T47D (cell line): ENCODE data around the gene MLIP.
"Not testable (repeated sequence)": the region's sequence is repeated elsewhere in the genome, so short reads cannot be mapped to it uniquely, and the experiment has no call there.

ENCODE experiments used
- DNase-seq, 2 experiments: peaks; one replicate each; pipeline versions ENCODE4 v3.0.0 to v3.0.0-alpha.2; 2011 to 2012; ENCODE audit warnings: low read depth in 1 of 2, low spot score in 1 of 2
- JUND ChIP-seq: IDR thresholded peaks from 2 replicates; pipeline ENCODE4 v1.6.1; 2012; ENCODE audit warnings: low read depth
- in situ Hi-C: cut with HindIII; loops from 2 replicates; pipeline ENCODE4 v1.10.0; 2016; ENCODE audit warnings: low sequenced_read_pairs, low pct_unique_long_range_greater_than_20kb

The MLIP gene

DNA sequence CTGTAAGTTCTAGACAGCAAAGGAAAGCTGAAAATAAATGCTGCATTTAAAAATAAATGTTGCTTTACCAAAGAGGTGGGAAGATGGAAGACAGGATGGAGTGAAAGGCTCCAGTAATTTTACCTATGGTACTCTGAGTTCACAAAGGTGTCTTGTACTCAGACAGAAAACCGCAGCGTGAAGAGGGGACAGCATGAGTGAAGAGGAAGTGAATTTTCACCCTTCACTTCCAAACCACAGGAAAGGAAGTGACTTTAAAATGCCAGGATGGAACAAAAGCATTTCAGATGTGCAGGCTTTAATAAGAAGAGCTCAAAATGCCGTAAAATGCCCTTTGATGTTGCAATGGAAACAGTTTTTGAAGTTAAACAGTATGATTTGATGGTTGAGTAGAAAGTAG, 105.8 kb downstream of the MLIP start:
- TF ChIP-seq JUND = no peak
- no peak for DNase-seq
- in situ Hi-C loops = no loop called here

DNA sequence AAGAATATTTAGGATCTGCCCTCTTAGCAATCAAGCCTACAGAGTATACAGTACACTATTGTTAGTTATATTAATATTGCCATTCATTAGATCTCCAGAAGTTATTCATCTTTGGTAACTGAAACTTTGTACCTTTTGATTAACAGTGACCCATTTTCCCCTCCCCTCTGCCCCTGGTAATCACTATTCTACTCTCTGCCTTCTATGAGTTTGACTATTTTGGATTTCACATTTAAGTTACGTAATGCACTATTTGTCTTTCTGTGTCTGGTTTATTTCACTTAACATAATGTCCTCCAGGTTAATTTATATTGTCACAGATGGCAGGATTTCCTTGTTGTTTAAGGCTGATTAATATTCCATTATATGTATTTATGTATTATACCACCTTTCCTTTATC, 111.0 kb downstream of the MLIP start:
- no peak for TF ChIP-seq JUND
- in situ Hi-C loops = no loop called here
- no peak for DNase-seq

DNA sequence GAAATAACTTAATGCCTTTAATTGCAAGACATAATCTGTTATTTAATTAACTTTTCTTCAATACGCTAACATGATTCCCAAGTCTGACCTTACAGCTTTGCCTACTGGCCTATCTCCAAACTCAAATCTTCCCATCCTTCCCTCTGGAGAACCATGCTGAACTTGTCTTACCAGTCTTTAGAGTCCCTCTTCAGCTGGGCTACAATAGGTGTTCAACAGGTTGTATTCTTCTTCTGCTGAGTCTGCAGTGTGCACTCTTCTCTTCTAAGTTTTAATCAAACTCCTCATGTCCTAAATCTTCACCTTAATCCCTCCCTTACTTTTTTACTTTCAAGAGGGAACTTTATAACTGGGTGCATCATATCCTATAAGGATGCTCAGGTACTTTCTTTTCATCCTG, 121.5 kb downstream of the MLIP start:
- DNase-seq = peak in 1 of 2 experiments; percentile 54
- in situ Hi-C loops = no loop called here

DNA sequence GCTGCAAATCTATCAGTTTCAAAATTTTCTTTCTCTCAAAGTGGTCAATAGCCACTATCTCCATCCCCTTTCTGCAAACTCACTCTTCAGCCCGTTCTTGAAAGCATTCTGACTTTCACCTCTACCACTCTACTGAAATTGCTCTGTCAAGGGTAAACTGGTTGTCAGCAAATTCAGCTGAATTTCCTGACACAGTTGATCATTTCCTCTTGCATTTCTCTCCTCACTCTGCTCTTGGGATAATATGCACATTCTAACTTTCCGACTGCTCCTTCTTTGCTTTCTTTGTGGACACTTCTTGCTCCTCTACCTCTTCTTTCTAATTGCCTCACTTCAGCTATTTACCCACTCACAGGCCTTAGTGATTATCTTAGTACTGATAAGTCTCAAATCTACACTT, 123.3 kb downstream of the MLIP start:
- in situ Hi-C loops = no loop called here
- no peak for DNase-seq
- TF ChIP-seq JUND = no peak

More for the DNA sequence above, 121.5 kb downstream of the MLIP start:
- TF ChIP-seq JUND = no peak

DNA sequence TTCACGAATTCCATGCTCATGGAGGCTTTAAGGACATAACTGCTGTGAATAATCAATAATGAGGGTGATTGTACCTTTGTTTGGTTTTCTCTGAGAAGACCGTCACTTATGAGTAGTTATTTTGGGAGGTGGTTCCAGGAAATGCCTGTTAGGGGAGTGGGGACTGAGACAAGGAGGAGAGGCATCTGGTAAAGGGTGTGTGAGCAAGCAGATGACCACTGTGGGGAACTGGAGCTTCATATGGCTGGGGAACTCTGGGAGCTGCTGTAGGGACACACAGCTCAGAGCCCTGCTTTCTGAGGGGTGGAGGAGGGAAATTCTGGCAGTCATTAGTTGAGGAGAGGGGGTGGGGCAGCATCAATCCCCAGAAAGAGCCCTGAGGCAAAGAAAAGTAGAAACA, 125.7 kb downstream of the MLIP start:
- TF ChIP-seq JUND = no peak
- in situ Hi-C loops = no loop called here
- DNase-seq = no peak

DNA sequence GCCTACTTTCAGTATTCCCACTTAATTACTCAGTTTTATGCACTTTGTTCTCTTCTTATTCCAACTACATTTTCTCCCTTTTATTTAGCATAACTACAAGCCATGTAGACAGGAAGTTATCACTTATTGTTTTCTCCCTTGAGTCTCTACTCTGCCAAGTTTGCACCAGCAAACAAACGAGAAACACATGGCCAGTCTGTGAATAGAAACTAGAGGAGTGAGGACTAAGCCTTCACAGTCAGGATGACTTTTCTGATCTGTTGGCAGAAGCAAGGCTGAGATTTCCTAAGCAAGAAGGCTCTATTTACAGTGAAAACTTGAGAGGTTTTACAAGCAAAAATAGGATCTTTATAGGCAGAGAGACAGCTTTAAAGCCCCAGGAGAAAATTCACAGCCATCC, 127.2 kb downstream of the MLIP start:
- in situ Hi-C loops = no loop called here

DNA sequence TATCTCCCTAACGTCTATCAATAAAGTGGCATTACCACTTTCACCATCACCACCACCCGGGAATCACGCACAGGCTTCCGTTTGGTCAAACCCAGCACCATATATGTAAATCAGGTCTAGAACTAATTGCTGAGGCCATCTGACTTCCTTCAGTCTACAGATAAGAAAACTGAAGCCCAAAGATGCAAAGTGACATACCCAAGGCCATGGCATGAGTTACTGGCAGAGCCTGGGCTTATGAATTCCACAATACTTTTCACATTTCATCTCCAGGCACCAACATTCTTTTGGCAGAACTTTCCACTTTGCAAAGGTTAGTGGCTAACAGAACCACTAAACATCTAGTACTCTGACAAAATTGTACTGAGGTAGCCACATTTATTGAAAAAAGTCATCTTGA, 132.5 kb downstream of the MLIP start:
- no peak for TF ChIP-seq JUND
- in situ Hi-C loops = no loop called here
- DNase-seq = no peak

More for the DNA sequence above, 127.2 kb downstream of the MLIP start:
- no peak for DNase-seq
- no peak for TF ChIP-seq JUND

DNA sequence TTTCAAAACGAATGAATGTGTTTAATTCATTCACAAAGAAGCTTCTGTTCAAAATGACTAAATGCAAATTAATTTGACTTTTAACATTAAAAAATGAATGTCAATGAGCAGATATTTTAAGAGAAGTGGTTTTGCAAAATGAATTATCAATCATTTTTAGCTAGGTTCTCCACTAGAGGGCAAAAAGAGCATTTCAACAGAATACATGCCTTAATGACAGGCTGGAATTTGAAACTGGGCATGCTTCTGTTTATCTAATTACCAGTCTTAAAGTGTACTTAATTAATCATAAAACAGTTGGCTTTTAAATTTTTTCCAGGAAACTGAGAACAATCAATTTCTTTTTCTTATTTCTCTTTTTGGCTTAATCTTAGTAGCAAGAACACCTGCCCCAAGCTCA, 133.2 kb downstream of the MLIP start:
- DNase-seq = peak; percentile 21 to 45

DNA sequence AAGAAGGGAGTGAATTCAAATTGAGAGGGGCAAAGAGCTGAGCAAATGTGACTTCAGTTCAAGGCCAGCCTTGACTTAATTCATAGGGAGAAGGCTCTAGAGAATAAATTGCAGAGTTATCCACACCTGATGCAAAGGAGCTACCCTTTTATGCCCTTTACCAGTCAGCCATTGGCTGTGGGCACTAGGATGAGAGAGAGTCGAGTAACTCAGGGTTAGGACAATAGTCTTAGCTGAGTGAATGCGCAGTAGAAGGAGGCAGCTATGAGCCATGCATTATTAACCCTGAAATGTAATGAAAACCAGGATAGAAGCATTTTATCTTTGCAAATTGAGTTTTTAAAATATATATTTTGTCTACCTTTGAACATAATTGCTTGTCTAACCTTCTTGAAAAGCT, 134.0 kb downstream of the MLIP start:
- in situ Hi-C loops = no loop called here
- TF ChIP-seq JUND = no peak
- no peak for DNase-seq

More for the DNA sequence above, 133.2 kb downstream of the MLIP start:
- no peak for TF ChIP-seq JUND
- in situ Hi-C loops = no loop called here

DNA sequence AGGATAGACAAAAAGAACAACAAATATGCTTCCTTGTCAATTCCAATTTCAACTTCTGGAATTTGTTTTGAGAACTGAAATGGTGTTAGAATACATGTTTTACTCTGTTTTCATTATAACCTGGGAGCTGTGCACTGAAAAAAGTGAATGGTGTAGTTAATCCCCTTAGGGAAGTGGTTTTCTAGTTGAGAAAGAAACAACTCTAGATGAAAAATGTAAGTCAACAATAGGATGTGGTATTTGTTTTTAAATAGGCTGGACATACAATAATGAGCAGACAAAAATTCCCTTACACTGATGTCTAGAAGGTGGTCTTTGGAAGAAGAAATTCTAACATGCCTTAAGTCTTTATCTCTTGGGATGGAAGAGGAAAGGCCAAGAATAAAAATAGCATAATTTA, 137.1 kb downstream of the MLIP start:
- no peak for DNase-seq
- in situ Hi-C loops = no loop called here
- no peak for TF ChIP-seq JUND

DNA sequence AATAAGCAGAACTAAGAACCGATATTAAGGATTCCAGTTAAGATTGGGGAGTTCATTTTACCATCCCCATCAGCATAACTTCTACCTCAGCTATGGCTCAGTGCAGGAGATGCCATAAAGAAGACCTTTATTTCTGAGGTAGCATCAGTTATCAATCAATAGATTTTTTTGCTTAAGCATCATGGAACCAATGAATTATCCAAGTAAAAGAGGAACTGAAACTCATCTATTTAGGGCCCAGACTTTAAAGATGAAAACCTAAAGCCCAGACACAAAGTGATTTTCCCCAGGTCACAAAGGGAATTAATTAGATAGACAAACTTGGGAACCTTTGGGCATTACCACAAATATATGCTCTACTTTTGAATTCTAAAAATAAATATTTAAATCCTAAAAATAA, 137.8 kb downstream of the MLIP start:
- no peak for DNase-seq
- in situ Hi-C loops = no loop called here
- TF ChIP-seq JUND = no peak

DNA sequence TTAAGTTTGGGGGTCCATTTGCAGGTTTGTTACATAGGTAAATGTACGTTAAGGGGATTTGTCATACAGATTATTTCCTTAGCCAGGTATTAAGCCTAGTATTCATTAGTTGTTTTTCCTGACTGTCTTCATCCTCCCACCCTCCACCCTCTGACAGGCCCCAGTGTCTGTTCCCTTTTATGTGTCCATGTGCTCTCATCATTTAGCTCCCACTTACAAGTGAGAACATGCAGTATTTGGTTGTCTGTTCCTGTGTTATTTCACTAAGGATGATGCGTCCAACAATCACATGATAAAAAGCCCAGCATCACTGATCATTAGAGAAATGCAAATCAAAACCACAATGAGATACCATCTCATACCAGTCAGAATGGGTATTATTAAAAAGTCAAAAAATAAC, 138.6 kb downstream of the MLIP start:
- DNase-seq, in situ Hi-C loops: not testable (repeated sequence)

DNA sequence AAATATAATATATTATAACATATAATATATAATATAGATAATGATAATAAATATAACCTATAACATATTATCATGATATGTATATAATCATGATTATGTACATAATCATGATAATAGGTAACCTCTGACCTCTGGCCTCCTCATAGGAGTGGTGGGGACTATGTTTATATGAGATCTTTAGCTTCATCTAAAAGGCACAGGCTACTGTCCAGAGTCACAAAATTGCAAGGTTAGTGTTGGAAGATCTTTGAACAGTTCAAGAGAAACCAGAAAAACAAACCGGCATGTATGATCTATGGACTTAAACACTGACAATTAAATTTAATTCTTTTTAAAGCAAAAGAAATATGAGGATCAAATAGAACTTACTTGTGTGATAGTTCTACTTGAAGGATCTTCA, 141.3 kb downstream of the MLIP start:
- TF ChIP-seq JUND = no peak
- in situ Hi-C loops = no loop called here
- DNase-seq = no peak

DNA sequence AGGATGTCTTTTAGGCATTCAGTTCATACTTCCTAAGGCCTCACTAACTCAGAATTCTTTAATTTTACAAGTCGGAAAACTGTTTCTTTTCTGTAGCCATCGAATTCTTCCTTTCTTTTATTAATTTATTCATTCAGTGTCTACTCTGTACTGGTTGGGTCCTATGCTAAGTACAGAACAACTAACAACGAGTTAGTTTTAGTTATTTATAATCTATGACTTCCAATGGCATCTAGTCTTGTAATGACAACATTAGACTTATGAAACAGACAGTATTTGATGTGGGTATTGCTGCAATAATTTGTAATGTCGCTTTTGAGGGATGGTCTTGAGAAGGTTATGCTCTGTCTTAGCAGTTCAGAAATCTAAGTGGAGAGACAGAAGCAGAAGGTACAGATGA, 141.7 kb downstream of the MLIP start:
- no peak for TF ChIP-seq JUND
- in situ Hi-C loops = no loop called here
- no peak for DNase-seq
